ENCODE measurements around the gene CDH23. TPM values are rescaled to one million over a fixed set of nuclear protein-coding genes. Genes with fewer than 3 reads are reported as not detected.

Gene CDH23
- polyA plus RNA-seq, 1 donor from 2014 or later = 6.6 TPM

DNA sequence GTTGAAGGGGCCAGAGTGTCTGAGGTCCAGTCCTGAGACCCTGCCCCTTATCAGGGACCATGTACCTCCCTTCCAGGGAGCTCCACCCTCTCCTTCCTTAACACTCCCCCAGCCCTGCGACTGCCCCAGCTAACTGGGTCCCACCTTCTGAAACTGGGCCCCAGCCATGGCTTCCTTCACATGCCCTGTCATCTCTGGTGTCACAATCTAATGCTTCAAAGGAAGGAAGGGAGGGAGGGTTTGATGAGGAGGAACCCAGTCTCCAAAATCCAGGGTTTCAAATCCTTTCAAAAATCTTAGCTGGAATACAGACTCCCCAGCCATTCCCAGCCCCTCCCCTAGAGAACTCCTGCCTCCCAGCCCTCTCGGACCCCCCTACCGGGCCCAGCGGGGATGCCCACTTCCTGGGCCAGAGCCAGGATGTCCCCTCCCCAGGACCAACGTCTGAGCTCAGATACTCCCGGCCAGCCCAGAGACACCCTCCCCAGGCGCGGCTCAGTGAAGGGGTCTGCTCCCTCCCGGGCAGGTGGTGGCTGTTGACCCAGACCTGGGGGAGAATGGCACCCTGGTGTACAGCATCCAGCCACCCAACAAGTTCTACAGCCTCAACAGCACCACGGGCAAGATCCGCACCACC, 304.9 kb downstream of the CDH23 start:
- no peak overlapping the region for H3K4me3 ChIP-seq (ENCODE audit: low read length)
- H3K9ac ChIP-seq (ENCODE audit: low read length) = no peak overlapping the region
- no peaks in the 10 kb centered on the region for H3K27me3 ChIP-seq (ENCODE audit: insufficient read depth, low read depth, low read length)
- TF ChIP-seq SMC3 (conservative IDR thresholded peaks at IDR 0.05; ENCODE audit: poor library complexity) = no peak
- no peaks in the 10 kb centered on the region for H4K20me1 ChIP-seq (ENCODE audit: insufficient read depth)
- no peaks in the 10 kb centered on the region for H3K79me2 ChIP-seq (replicated peaks; ENCODE audit: insufficient read depth, low read length)
- no peaks in the 10 kb centered on the region for H3K9me2 ChIP-seq (ENCODE audit: insufficient read depth, low read length)
- no peak overlapping the region for H3K27ac ChIP-seq (ENCODE audit: low read length)
- no peaks in the 10 kb centered on the region for H3F3A ChIP-seq (ENCODE audit: insufficient read depth, low read length, poor library complexity, severe bottlenecking)
- H3K36me3 ChIP-seq (ENCODE audit: insufficient read depth, low read length) = no peaks in the 10 kb centered on the region
- H2AFZ ChIP-seq (ENCODE audit: low read depth, low read length) = no peak overlapping the region
- no peak overlapping the region for H3K4me2 ChIP-seq (ENCODE audit: low read length)
- no peaks in the 10 kb centered on the region for H3K9me3 ChIP-seq (ENCODE audit: low read length)

GRCh38 chr10:71703577-71703976, 306.9 kb downstream of the CDH23 start:
- Histone ChIP-seq H3K9me2 (ENCODE audit: insufficient read depth, low read length) (no peaks in the 10 kb centered on the region), H2AFZ (ENCODE audit: low read depth, low read length) (no peak overlapping the region), H3K27me3 (ENCODE audit: insufficient read depth, low read depth, low read length) (no peaks in the 10 kb centered on the region), H4K20me1 (ENCODE audit: insufficient read depth) (no peaks in the 10 kb centered on the region), H3K36me3 (ENCODE audit: insufficient read depth, low read length) (no peaks in the 10 kb centered on the region), H3K9me3 (ENCODE audit: low read length) (no peaks in the 10 kb centered on the region), H3K4me2 (ENCODE audit: low read length) (no peak overlapping the region), H3K27ac (ENCODE audit: low read length) (no peak overlapping the region), H3K79me2 (replicated peaks; ENCODE audit: insufficient read depth, low read length) (no peaks in the 10 kb centered on the region), H3K9ac (ENCODE audit: low read length) (no peak overlapping the region), H3F3A (ENCODE audit: insufficient read depth, low read length, poor library complexity, severe bottlenecking) (no peaks in the 10 kb centered on the region), H3K4me3 (ENCODE audit: low read length) (no peak overlapping the region)
- TF ChIP-seq, protein P1, sequence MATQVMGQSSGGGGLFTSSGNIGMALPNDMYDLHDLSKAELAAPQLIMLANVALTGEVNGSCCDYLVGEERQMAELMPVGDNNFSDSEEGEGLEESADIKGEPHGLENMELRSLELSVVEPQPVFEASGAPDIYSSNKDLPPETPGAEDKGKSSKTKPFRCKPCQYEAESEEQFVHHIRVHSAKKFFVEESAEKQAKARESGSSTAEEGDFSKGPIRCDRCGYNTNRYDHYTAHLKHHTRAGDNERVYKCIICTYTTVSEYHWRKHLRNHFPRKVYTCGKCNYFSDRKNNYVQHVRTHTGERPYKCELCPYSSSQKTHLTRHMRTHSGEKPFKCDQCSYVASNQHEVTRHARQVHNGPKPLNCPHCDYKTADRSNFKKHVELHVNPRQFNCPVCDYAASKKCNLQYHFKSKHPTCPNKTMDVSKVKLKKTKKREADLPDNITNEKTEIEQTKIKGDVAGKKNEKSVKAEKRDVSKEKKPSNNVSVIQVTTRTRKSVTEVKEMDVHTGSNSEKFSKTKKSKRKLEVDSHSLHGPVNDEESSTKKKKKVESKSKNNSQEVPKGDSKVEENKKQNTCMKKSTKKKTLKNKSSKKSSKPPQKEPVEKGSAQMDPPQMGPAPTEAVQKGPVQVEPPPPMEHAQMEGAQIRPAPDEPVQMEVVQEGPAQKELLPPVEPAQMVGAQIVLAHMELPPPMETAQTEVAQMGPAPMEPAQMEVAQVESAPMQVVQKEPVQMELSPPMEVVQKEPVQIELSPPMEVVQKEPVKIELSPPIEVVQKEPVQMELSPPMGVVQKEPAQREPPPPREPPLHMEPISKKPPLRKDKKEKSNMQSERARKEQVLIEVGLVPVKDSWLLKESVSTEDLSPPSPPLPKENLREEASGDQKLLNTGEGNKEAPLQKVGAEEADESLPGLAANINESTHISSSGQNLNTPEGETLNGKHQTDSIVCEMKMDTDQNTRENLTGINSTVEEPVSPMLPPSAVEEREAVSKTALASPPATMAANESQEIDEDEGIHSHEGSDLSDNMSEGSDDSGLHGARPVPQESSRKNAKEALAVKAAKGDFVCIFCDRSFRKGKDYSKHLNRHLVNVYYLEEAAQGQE (IDR thresholded peaks at IDR 0.05; ENCODE audit: borderline replicate concordance) = no peak
- TF ChIP-seq POLR2AphosphoS5 (IDR thresholded peaks at IDR 0.05) (no peak), SMC3 (conservative IDR thresholded peaks at IDR 0.05; ENCODE audit: poor library complexity) (no peak), EP300 (conservative IDR thresholded peaks at IDR 0.05; ENCODE audit: poor library complexity, severe bottlenecking) (no peak), RAD21 (conservative IDR thresholded peaks at IDR 0.05) (no peak), TAF1 (IDR thresholded peaks at IDR 0.05; ENCODE audit: low read depth) (no peak), EZH2 (IDR thresholded peaks at IDR 0.05; ENCODE audit: borderline replicate concordance, insufficient read depth, low read length, poor library complexity, severe bottlenecking) (no peak), MXI1 (conservative IDR thresholded peaks at IDR 0.05; ENCODE audit: poor library complexity, severe bottlenecking) (no peak)
- TF ChIP-seq, protein P2, sequence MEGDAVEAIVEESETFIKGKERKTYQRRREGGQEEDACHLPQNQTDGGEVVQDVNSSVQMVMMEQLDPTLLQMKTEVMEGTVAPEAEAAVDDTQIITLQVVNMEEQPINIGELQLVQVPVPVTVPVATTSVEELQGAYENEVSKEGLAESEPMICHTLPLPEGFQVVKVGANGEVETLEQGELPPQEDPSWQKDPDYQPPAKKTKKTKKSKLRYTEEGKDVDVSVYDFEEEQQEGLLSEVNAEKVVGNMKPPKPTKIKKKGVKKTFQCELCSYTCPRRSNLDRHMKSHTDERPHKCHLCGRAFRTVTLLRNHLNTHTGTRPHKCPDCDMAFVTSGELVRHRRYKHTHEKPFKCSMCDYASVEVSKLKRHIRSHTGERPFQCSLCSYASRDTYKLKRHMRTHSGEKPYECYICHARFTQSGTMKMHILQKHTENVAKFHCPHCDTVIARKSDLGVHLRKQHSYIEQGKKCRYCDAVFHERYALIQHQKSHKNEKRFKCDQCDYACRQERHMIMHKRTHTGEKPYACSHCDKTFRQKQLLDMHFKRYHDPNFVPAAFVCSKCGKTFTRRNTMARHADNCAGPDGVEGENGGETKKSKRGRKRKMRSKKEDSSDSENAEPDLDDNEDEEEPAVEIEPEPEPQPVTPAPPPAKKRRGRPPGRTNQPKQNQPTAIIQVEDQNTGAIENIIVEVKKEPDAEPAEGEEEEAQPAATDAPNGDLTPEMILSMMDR (IDR thresholded peaks at IDR 0.05; ENCODE audit: poor library complexity, severe bottlenecking) = no peak

Data from neural cell (in vitro differentiated cells).